NCI-H2196 (cell line): Measurements from ENCODE around the gene TET1.
"Not testable (repeated sequence)": the region's sequence is repeated elsewhere in the genome, so short reads cannot be mapped to it uniquely, and the experiment has no call there.

ENCODE experiments used
- DNase-seq: peaks from one replicate; lab custom pipeline; 2025; ENCODE audit not compliant: unreplicated experiment; lab: John Stamatoyannopoulos, UW

TET1 gene

GRCh38 chr10:68562661-68563570, 2.8 kb downstream of the TET1 start:
- DNase-seq: no peak

DNA sequence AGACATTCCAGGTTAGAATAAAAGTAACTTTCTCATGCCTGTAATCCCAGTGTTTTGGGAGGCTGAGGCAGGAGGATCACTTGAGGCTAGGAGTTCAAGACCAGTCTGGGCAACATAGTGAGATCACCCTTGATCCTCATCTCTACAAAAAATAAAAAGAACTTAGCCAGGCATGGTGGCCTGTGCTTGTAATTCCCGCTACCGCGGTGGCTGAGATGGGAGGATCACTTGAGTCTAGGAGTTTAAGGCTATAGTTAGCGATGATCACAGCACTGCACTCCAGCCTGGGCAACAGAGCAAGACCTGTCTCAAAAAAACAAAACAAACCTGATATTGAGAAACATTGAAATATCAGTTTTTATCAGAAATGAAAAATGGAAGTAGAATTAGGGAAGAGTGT, 4.6 kb downstream of the TET1 start:
- DNase-seq: no peak

- no peak for DNase-seq
These were observed 5.5 kb downstream of the TET1 start for GRCh38 chr10:68565658-68566057.

GRCh38 chr10:68566351-68566750, 6.2 kb downstream of the TET1 start:
- DNase-seq: no peak

DNA sequence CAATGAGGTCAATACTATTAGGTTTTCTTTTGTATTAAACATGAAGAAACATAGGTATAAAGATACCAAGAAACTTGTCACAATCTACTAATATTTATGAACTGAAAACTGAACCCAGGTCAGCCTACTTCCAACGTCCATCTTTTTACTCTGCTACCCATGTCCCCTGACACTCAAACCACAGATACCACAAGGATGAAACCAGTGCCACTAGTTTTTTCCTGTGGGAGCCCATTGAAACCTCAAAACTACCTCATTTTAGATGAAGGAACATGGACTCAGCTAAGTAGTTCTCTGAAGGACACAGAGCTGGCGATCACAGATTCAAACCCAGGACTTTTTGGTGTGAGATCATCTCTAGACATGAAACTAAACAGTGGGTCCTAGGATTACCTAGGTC, 6.8 kb downstream of the TET1 start:
- no peak for DNase-seq

- DNase-seq: no peak
These were observed 12.0 kb downstream of the TET1 start for GRCh38 chr10:68572151-68572550.

GRCh38 chr10:68574051-68574450, 13.9 kb downstream of the TET1 start:
- DNase-seq: no peak

- no peak for DNase-seq
These were observed 16.0 kb downstream of the TET1 start for GRCh38 chr10:68576118-68576517.

DNA sequence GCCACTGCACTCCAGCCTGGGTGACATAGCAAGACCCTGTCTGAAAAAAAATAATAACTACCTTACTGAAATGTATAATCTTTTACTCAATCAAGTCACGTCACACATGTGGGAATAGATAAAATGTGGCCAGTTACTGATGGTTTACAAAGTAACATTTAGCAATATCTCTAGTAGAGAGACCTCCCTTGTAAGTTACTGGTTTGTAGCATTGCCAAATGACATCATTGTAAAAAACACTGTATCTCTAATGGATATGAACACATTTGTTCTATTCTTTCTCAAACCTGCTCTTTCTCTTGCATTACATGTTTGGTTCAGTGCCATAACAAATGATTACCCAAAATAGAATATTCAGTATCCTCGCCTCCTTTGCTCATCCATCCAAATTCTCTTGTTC, 18.8 kb downstream of the TET1 start:
- no peak for DNase-seq

DNA sequence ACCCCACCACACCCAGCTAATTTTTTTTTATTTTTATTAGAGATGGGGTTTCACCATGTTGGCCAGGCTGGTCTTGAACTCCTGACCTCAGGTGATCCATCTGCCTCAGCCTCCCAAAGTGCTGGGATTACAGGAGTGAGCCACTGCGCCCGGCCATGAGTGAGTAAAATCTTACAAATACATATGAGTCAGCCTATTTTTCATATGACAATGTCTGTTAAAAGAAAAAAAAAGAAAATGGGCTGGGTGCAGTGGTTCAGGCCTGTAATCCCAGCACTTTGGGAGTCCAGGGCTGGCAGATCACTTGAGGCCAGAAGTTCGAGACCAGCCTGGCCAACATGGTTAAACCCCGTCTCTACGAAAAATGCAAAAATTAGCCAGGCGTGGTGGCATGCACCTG, 24.1 kb downstream of the TET1 start:
- DNase-seq: not testable (repeated sequence)

- no peak for DNase-seq
These were observed 26.6 kb downstream of the TET1 start for GRCh38 chr10:68586606-68587305.

GRCh38 chr10:68594405-68594804, 34.3 kb downstream of the TET1 start:
- no peak for DNase-seq

DNA sequence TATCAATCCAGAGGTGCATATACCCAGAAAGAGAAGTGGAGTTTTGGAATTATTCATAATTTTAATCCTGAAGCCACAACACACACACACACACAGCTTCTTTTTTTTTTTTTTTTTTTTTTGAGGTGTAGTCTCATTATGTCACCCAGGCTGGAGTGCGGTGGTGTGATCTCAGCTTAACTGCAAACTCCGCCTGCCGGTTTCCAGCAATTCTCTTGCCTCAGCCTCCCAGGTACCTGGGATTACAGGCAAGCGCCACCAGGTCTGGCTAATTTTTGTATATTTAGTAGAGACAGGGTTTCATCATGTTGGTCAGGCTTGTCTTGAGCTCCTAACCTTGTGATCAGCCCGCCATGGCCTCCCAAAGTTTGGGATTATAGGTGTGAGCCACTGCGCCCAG, 35.4 kb downstream of the TET1 start:
- DNase-seq: no peak

DNA sequence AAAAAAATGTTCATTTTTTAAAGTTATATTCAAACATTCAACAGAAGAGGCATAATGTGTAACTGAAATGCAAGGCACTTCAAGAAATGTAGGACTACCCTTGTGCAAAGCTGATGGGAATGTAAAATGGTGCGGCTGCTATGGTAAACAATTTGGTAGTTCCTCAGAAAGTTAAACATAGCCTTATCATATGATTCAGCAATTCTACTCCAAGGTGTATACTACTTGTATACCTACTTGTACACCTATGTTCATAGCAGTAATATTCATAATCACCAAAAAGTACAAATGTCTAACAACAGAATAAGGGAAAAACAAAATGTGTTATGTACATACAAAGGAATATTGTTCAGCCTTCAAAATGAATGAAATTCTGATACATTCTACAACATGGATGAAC, 37.3 kb downstream of the TET1 start:
- no peak for DNase-seq

DNA sequence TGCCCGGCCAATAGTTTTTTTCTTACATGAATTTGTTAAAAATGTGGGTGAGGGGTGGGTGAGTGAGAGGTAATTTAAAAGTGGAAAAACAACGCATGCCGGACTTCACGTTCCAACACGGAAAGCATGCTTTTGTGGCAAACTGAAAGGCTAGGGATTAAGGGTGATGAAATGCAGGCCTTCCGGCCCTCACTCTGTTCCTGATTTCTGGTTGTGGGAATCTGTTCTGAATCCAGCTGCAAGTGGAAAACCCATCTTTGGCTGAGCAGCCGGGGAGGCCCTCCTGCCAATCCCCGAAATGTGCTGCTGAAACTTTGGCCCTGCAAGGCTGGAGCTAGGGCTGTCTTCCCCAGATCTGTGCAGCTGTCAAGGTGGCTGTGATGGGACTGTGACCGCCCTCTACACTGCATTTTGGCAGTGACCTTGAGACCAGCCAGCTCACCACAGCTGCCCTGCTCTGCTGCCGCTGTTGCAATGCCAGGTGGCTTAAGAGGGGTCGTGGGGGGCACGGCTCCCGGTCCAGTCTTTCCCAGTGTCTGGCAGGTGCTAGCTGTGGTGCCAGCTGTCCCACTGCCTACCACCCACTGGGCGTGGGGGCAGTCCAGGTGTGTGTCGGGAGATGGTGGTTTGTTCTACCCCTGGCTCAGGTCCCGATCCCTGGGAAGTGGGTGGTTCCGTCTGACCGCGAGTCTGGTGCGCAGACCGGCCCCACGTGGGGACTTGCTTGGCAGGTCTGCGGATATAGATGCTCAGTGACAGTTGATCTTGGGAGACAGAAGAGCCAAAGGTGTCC, 39.0 kb downstream of the TET1 start:
- peak; percentile 35 for DNase-seq

DNA sequence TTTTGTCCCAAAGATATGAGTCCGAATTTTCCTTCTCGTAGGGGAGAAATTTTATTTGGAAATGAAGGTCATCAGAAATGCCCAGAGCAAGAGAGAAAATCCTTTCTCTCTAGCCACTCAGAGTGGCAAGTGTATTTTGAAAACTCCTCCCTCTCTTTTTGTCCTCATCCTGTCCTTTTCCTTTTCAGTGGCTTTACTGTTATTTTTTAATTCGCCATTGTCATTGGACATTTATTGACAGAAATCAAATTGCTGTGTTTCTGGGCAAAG, 39.6 kb downstream of the TET1 start:
- DNase-seq: no peak

GRCh38 chr10:68600041-68600778, 40.1 kb downstream of the TET1 start:
- DNase-seq: peak; percentile 48

- no peak for DNase-seq
These were observed 41.5 kb downstream of the TET1 start for GRCh38 chr10:68601501-68602265.

DNA sequence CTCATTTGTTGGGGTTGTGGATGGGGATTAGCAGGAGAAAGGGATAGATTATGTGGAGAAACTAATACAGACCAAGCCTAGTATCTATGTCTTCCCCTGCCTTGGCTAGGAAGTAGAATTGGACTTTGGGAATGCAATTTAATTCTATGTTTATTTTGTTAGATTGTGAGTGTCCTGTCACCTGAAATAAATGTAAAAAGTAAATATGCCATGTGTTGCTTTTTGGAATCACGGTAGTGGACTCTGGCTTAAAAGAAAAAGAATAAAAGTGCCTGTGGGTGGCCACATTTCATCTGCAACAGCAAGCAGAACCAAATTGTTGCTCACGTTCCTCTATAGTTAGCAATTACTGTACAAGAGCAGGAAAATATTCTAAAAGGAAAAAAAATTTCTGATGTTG, 42.3 kb downstream of the TET1 start:
- DNase-seq: no peak

GRCh38 chr10:68603766-68604165, 43.6 kb downstream of the TET1 start:
- no peak for DNase-seq
